Transverse colon (tissue), 4 donors: ENCODE results near the gene GPR55.

Experiments used
- CTCF ChIP-seq, 5 experiments: fragments of 200-600 bp in 3 of 5; fragments of 450-650 bp in 2 of 5; sonication (generic) in 3 of 5; IDR thresholded peaks; 1 replicate in 2 of 5; 2 replicates in 3 of 5; pipeline ENCODE4 v1.5.1; 2016 to 2017; ENCODE audit warnings: antibody characterized with exemption in 5 of 5, inconsistent platforms in 3 of 5, mild to moderate bottlenecking in 2 of 5, moderate library complexity in 1 of 5
- EP300 ChIP-seq: sonication (generic); formaldehyde crosslinking; IDR thresholded peaks from one replicate; pipeline ENCODE4 v1.6.1; 2017; ENCODE audit warnings: antibody characterized with exemption, low read depth
- POLR2A ChIP-seq: fragments of 450-650 bp; IDR thresholded peaks from one replicate; pipeline ENCODE4 v1.6.1; 2016; ENCODE audit warnings: antibody characterized with exemption, mild to moderate bottlenecking, moderate library complexity
- POLR2AphosphoS5 ChIP-seq, 3 donors: sonication (generic); formaldehyde crosslinking; IDR thresholded peaks; one replicate each; pipeline ENCODE4 v1.6.1; 2016; ENCODE audit warnings: antibody characterized with exemption in 3 of 3

DNA sequence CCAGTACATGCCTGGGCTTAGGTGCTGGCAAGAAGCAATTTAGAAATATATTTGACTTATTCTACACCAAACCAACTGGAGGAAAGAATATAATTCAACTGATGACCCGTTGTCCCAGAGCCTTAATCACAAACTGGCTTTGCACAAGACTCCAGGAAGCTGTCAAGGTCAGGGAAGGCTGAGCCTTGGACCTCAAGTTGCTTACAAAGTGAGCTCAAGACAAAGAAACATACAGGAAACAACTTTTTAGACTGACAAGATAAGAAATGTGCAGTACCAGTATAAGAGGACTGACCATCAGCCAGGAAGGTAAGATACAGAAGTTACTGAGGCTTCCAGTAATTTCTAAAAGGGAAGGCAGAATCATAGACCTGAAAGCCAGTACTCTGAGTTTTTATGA, 35.0 kb upstream of the GPR55 start:
- TF ChIP-seq CTCF (IDR thresholded peaks at IDR 0.05) (no peak), POLR2AphosphoS5 (IDR thresholded peaks at IDR 0.05) (no peak), EP300 (no peak), POLR2A (no peak)
